GM12878 (cell line): ENCODE results near the gene PDZD2. TPM values are rescaled to one million over a fixed set of nuclear protein-coding genes. Genes with fewer than 3 reads are reported as not detected.

ENCODE experiments used
- ATAC-seq: fragments of 200-7000 bp; cut with Tn5 transposase; 3 replicates; pipeline ENCODE4 v1.9.1; 2020; ENCODE audit warnings: mild to moderate bottlenecking, moderate library complexity
- BruUV-seq: library from RNA; stranded (reverse); fragments of 400-500 nt; replicated peaks from 2 replicates; lab custom pipeline; 2021; lab: Mats Ljungman, UMichigan
- CTCF ChIA-PET: fragments of 300-600 bp; sonication (Branson Sonifier 250); formaldehyde crosslinking; extraction: SDS; loops from one replicate; lab custom pipeline; 2021; ENCODE audit warnings: inconsistent platforms; lab: Yijun Ruan, JAX
- POLR2A ChIA-PET: fragments of 350-600 bp; formaldehyde crosslinking; extraction: SDS; loops from one replicate; lab custom pipeline; 2021; ENCODE audit warnings: inconsistent platforms; lab: Charles Lee
- RAD21 ChIA-PET: fragments of 300-600 bp; sonication (Branson Sonifier 250); formaldehyde crosslinking; loops from one replicate; lab custom pipeline; 2023; ENCODE audit warnings: antibody characterized with exemption; ENCODE audit not compliant: unreplicated experiment; lab: Charles Lee
- SMC1A ChIA-PET: fragments of 300-600 bp; sonication (Branson Sonifier 250); formaldehyde crosslinking; loops from one replicate; lab custom pipeline; 2023; ENCODE audit not compliant: unreplicated experiment, uncharacterized antibody; lab: Charles Lee
- DNase-seq: peaks from one replicate; pipeline ENCODE4 v3.0.0-alpha.2; 2011; ENCODE audit warnings: low read depth, low spot score
- FAIRE-seq: peaks from 3 replicates; lab custom pipeline; 2011; peaks lifted over from hg19 to GRCh38; lab: Jason Lieb, UNC
- H2AFZ ChIP-seq: 2 replicates; pipeline ENCODE4 v1.6.0; 2011; ENCODE audit warnings: low read depth, low read length, control low read depth; ENCODE audit not compliant: control insufficient read depth
- H3K27ac ChIP-seq: 2 replicates; pipeline ENCODE4 v1.5.1; 2011; ENCODE audit warnings: control low read depth; ENCODE audit not compliant: control insufficient read depth, insufficient read depth
- H3K27me3 ChIP-seq, 2 experiments: replicated peaks in 1 of 2; 2 replicates each; pipeline versions ENCODE4 v1.6.0 to v1.6.1; 2011; ENCODE audit warnings: low read length in 1 of 2; ENCODE audit not compliant: control insufficient read depth in 2 of 2, insufficient read depth in 2 of 2
- H3K36me3 ChIP-seq, 2 experiments: 2 replicates each; pipeline ENCODE4 v1.5.1; 2011; ENCODE audit warnings: low read length in 1 of 2; ENCODE audit not compliant: control insufficient read depth in 2 of 2, insufficient read depth in 2 of 2
- H3K4me1 ChIP-seq: 2 replicates; pipeline ENCODE4 v1.6.1; 2011; ENCODE audit warnings: mild to moderate bottlenecking, low read length, moderate library complexity, mixed read lengths; ENCODE audit not compliant: control insufficient read depth, insufficient read depth
- H3K4me2 ChIP-seq: 2 replicates; pipeline ENCODE4 v1.6.0; 2011; ENCODE audit warnings: control low read depth; ENCODE audit not compliant: control insufficient read depth, insufficient read depth
- H3K4me3 ChIP-seq: fragments of 200-600 bp; sonication (generic); 2 replicates; pipeline ENCODE4 v1.5.1; 2016
- H3K79me2 ChIP-seq: 2 replicates; pipeline ENCODE4 v1.6.0; 2011; ENCODE audit warnings: low read length; ENCODE audit not compliant: control insufficient read depth, insufficient read depth
- H3K9ac ChIP-seq: 2 replicates; pipeline ENCODE4 v1.8.0; 2011; ENCODE audit warnings: low read length, control low read depth, mixed read lengths; ENCODE audit not compliant: control insufficient read depth, insufficient read depth
- H3K9me3 ChIP-seq: replicated peaks from 3 replicates; pipeline ENCODE4 v1.5.1; 2011; ENCODE audit warnings: mild to moderate bottlenecking, low read length; ENCODE audit not compliant: control insufficient read depth, insufficient read depth
- H4K20me1 ChIP-seq: 2 replicates; pipeline ENCODE4 v1.6.0; 2011; ENCODE audit not compliant: control insufficient read depth, insufficient read depth
- EGR1 ChIP-seq, 2 experiments: IDR thresholded peaks; 1 replicate in 1 of 2; 2 replicates in 1 of 2; pipeline ENCODE4 v1.6.1; 2011 to 2012; ENCODE audit warnings: low read depth in 2 of 2, low read length in 2 of 2, borderline replicate concordance in 1 of 2, mild to moderate bottlenecking in 1 of 2, moderate library complexity in 1 of 2
- ELK1 ChIP-seq: IDR thresholded peaks from 2 replicates; pipeline ENCODE4 v1.6.1; 2012; ENCODE audit warnings: low read depth, low read length, improper control_type of control experiment
- IRF3 ChIP-seq: fragments of 450-650 bp; IDR thresholded peaks from 2 replicates; pipeline ENCODE4 v1.6.1; 2014; ENCODE audit warnings: mild to moderate bottlenecking
- JUND ChIP-seq: IDR thresholded peaks from 2 replicates; pipeline ENCODE4 v1.6.1; 2012; ENCODE audit warnings: low read depth, mild to moderate bottlenecking, low read length, improper control_type of control experiment, moderate library complexity
- KAT2A ChIP-seq: conservative IDR thresholded peaks from 2 replicates; pipeline ENCODE4 v1.6.1; 2011; ENCODE audit warnings: low read depth, low read length; ENCODE audit not compliant: control insufficient read depth
- KDM1A ChIP-seq: fragments of 200-600 bp; sonication (generic); IDR thresholded peaks from 2 replicates; pipeline ENCODE4 v1.6.1; 2016; ENCODE audit warnings: borderline replicate concordance
- KLF5 ChIP-seq: fragments of 450-650 bp; IDR thresholded peaks from 2 replicates; pipeline ENCODE4 v1.6.1; 2014; ENCODE audit warnings: mild to moderate bottlenecking; ENCODE audit not compliant: partially characterized antibody
- LARP7 ChIP-seq: fragments of 450-650 bp; IDR thresholded peaks from 2 replicates; pipeline ENCODE4 v1.6.1; 2017; ENCODE audit warnings: mild to moderate bottlenecking
- RB1 ChIP-seq: fragments of 450-650 bp; formaldehyde crosslinking; IDR thresholded peaks from 2 replicates; pipeline ENCODE4 v1.6.1; 2017; ENCODE audit warnings: mild to moderate bottlenecking, borderline replicate concordance
- SIX5 ChIP-seq: IDR thresholded peaks from 2 replicates; pipeline ENCODE4 v1.6.1; 2011; ENCODE audit warnings: mild to moderate bottlenecking, low read depth, low read length, moderate library complexity; ENCODE audit not compliant: severe bottlenecking
- SUZ12 ChIP-seq: fragments of 200-600 bp; sonication (generic); IDR thresholded peaks from one replicate; pipeline ENCODE4 v1.6.1; 2018; ENCODE audit warnings: antibody characterized with exemption, mild to moderate bottlenecking; ENCODE audit not compliant: unreplicated experiment
- TBL1XR1 ChIP-seq: IDR thresholded peaks from 2 replicates; pipeline ENCODE4 v1.6.1; 2012; ENCODE audit warnings: low read depth, low read length, improper control_type of control experiment
- TCF3 ChIP-seq: IDR thresholded peaks from 2 replicates; pipeline ENCODE4 v1.6.1; 2012; ENCODE audit warnings: low read depth, mild to moderate bottlenecking, low read length, borderline replicate concordance; ENCODE audit not compliant: insufficient read depth
- TCF7 ChIP-seq: IDR thresholded peaks from 2 replicates; pipeline ENCODE4 v1.6.1; 2014; ENCODE audit warnings: antibody characterized with exemption, borderline replicate concordance
- ZNF384 ChIP-seq: IDR thresholded peaks from 2 replicates; pipeline ENCODE4 v1.6.1; 2012; ENCODE audit warnings: low read depth, mild to moderate bottlenecking, low read length, improper control_type of control experiment, borderline replicate concordance
- WGBS: methylation state at CpG from one replicate; pipeline ENCODE4 v1.1.6; 2016; ENCODE audit warnings: low lambda C conversion rate; ENCODE audit not compliant: insufficient replicate concordance, insufficient coverage; ENCODE audit errors: missing lambda C conversion rate; 5-methylcytosine and 5-hydroxymethylcytosine counted together
- in situ Hi-C: fragments of 300-500 bp; cut with MboI; formaldehyde crosslinking; loops from 9 replicates; pipeline ENCODE4 v1.14.3; 2018; ENCODE audit warnings: mixed read lengths
- intact Hi-C: fragments of 100-400 bp; cut with micrococcal nuclease; formaldehyde crosslinking; loops from one replicate; pipeline ENCODE4 v1.14.2; 2022; ENCODE audit not compliant: unreplicated experiment
- polyA plus RNA-seq, 11 experiments: library from polyadenylated mRNA; depleted of rRNA in 4 of 11; unstranded in 6 of 11; stranded (reverse) in 5 of 11; fragments of >200 nt; fragmentation: Nextera tagmentation in 4 of 11; fragmentation: Illumina TruSeq in 1 of 11; extraction: Ambion mirVana in 4 of 11; extraction: Trizol in 1 of 11; gene quantifications; 1 replicate in 1 of 11; 2 replicates in 10 of 11; pipeline versions ENCODE4 v1.2.1 to v1.2.3, GENCODE V29; 2011 to 2016; ENCODE audit warnings: inconsistent platforms in 2 of 11, missing spikeins in 2 of 11, low read depth in 1 of 11
- total RNA-seq, 4 experiments: library from RNA; depleted of rRNA in 3 of 4; stranded (reverse); fragments of >200 nt in 3 of 4; fragmentation: Illumina TruSeq in 1 of 4; extraction: Trizol in 1 of 4; gene quantifications; 2 replicates each; pipeline versions ENCODE4 v1.2.1 to v1.2.3, GENCODE V29; 2013 to 2021
- TF ChIP-seq, protein P1 (sequence below): fragments of 450-650 bp; formaldehyde crosslinking; IDR thresholded peaks from 2 replicates; pipeline ENCODE4 v1.4.0; 2020; ENCODE audit warnings: mild to moderate bottlenecking, moderate library complexity
- TF ChIP-seq, protein P2 (sequence below), 3 experiments: IDR thresholded peaks in 2 of 3; conservative IDR thresholded peaks in 1 of 3; 2 replicates each; pipeline ENCODE4 v1.5.1; 2011; ENCODE audit warnings: low read depth in 3 of 3, low read length in 3 of 3, mild to moderate bottlenecking in 3 of 3, control low read depth in 2 of 3, moderate library complexity in 2 of 3, inconsistent platforms in 1 of 3, mixed read lengths in 1 of 3; ENCODE audit not compliant: control insufficient read depth in 2 of 3, insufficient read depth in 1 of 3; ENCODE audit errors: extremely low read depth in 1 of 3

PDZD2 gene
- total and polyA plus RNA-seq, 10 of the 15 experiments (the other 5 are each of a cell fraction or from before 2014, with no cell fraction given) = 0.01 to 0.58 (median 0.29) TPM; not detected in 3

GRCh38 chr5:32029781-32030180, 390.9 kb downstream of the PDZD2 start:
- Histone ChIP-seq H3K9me3 (no peaks in the 10 kb centered on the region), H3K4me1 (no peaks in the 10 kb centered on the region), H3K27me3 (no peaks in the 10 kb centered on the region; a peak in 1 of 4 replicates), H3K36me3 (no peaks in the 10 kb centered on the region), H2AFZ (no peak overlapping the region), H3K27ac (no peak overlapping the region), H3K4me3 (no peak overlapping the region), H3K79me2 (no peaks in the 10 kb centered on the region), H4K20me1 (no peaks in the 10 kb centered on the region), H3K4me2 (no peak overlapping the region), H3K9ac (no peak overlapping the region)
- ChIA-PET SMC1A (interaction anchor here (1.8 kb wide), 1 partner anchor 10 kb away, joined by 5 read pairs; no protein-coding TSS in a partner anchor), CTCF (interaction anchor here (1.1 kb wide), 1 partner anchor 13 kb away, joined by 3 read pairs; no protein-coding TSS in a partner anchor), POLR2A (no interaction called here), RAD21 (no interaction called here)
- intact Hi-C loops = no loop called here
- WGBS = 22% methylated on average over 4 of the region's 4 CpGs
- no TSS peak for BruUV-seq
- no peak for FAIRE-seq
- in situ Hi-C loops = no loop called here
- no peak for DNase-seq
- no peak for ATAC-seq
- no peak for TF ChIP-seq RB1
- no peak for TF ChIP-seq JUND
- no peak for TF ChIP-seq KAT2A
- no peak for TF ChIP-seq ELK1
- no peak for TF ChIP-seq IRF3
- no peak for TF ChIP-seq TCF3
- TF ChIP-seq TBL1XR1 = no peak
- no peak for TF ChIP-seq EGR1 (IDR thresholded peaks at IDR 0.05; ENCODE audit: borderline replicate concordance in 1 of 2, low read depth in 2 of 2, low read length in 2 of 2)
- no peak for TF ChIP-seq KDM1A
- TF ChIP-seq, protein P1, sequence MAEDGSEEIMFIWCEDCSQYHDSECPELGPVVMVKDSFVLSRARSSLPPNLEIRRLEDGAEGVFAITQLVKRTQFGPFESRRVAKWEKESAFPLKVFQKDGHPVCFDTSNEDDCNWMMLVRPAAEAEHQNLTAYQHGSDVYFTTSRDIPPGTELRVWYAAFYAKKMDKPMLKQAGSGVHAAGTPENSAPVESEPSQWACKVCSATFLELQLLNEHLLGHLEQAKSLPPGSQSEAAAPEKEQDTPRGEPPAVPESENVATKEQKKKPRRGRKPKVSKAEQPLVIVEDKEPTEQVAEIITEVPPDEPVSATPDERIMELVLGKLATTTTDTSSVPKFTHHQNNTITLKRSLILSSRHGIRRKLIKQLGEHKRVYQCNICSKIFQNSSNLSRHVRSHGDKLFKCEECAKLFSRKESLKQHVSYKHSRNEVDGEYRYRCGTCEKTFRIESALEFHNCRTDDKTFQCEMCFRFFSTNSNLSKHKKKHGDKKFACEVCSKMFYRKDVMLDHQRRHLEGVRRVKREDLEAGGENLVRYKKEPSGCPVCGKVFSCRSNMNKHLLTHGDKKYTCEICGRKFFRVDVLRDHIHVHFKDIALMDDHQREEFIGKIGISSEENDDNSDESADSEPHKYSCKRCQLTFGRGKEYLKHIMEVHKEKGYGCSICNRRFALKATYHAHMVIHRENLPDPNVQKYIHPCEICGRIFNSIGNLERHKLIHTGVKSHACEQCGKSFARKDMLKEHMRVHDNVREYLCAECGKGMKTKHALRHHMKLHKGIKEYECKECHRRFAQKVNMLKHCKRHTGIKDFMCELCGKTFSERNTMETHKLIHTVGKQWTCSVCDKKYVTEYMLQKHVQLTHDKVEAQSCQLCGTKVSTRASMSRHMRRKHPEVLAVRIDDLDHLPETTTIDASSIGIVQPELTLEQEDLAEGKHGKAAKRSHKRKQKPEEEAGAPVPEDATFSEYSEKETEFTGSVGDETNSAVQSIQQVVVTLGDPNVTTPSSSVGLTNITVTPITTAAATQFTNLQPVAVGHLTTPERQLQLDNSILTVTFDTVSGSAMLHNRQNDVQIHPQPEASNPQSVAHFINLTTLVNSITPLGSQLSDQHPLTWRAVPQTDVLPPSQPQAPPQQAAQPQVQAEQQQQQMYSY = no peak
- no peak for TF ChIP-seq LARP7
- no peak for TF ChIP-seq SIX5
- TF ChIP-seq, protein P2, sequence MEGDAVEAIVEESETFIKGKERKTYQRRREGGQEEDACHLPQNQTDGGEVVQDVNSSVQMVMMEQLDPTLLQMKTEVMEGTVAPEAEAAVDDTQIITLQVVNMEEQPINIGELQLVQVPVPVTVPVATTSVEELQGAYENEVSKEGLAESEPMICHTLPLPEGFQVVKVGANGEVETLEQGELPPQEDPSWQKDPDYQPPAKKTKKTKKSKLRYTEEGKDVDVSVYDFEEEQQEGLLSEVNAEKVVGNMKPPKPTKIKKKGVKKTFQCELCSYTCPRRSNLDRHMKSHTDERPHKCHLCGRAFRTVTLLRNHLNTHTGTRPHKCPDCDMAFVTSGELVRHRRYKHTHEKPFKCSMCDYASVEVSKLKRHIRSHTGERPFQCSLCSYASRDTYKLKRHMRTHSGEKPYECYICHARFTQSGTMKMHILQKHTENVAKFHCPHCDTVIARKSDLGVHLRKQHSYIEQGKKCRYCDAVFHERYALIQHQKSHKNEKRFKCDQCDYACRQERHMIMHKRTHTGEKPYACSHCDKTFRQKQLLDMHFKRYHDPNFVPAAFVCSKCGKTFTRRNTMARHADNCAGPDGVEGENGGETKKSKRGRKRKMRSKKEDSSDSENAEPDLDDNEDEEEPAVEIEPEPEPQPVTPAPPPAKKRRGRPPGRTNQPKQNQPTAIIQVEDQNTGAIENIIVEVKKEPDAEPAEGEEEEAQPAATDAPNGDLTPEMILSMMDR (IDR thresholded peaks at IDR 0.05 in 2 of 3, conservative IDR thresholded peaks at IDR 0.05 in 1 of 3; ENCODE audit: control insufficient read depth in 2 of 3, extremely low read depth in 1 of 3, insufficient read depth in 1 of 3, low read depth in 3 of 3, low read length in 3 of 3) = no peak
- no peak for TF ChIP-seq KLF5
- no peak for TF ChIP-seq ZNF384
- no peak for TF ChIP-seq TCF7
- TF ChIP-seq SUZ12 = no peak
